GM12878 (cell line): ENCODE measurements around the gene SLC35F3. TPM values are rescaled to one million over a fixed set of nuclear protein-coding genes. Genes with fewer than 3 reads are reported as not detected.

Experiments
- ATAC-seq: fragments of 200-7000 bp; cut with Tn5 transposase; 3 replicates; pipeline ENCODE4 v1.9.1; 2020; ENCODE audit warnings: mild to moderate bottlenecking, moderate library complexity
- BruUV-seq: library from RNA; stranded (reverse); fragments of 400-500 nt; replicated peaks from 2 replicates; lab custom pipeline; 2021; lab: Mats Ljungman, UMichigan
- CTCF ChIA-PET: fragments of 300-600 bp; sonication (Branson Sonifier 250); formaldehyde crosslinking; extraction: SDS; loops from one replicate; lab custom pipeline; 2021; ENCODE audit warnings: inconsistent platforms; lab: Yijun Ruan, JAX
- POLR2A ChIA-PET: fragments of 350-600 bp; formaldehyde crosslinking; extraction: SDS; loops from one replicate; lab custom pipeline; 2021; ENCODE audit warnings: inconsistent platforms; lab: Charles Lee
- RAD21 ChIA-PET: fragments of 300-600 bp; sonication (Branson Sonifier 250); formaldehyde crosslinking; loops from one replicate; lab custom pipeline; 2023; ENCODE audit warnings: antibody characterized with exemption; ENCODE audit not compliant: unreplicated experiment; lab: Charles Lee
- SMC1A ChIA-PET: fragments of 300-600 bp; sonication (Branson Sonifier 250); formaldehyde crosslinking; loops from one replicate; lab custom pipeline; 2023; ENCODE audit not compliant: unreplicated experiment, uncharacterized antibody; lab: Charles Lee
- DNase-seq: peaks from one replicate; pipeline ENCODE4 v3.0.0-alpha.2; 2011; ENCODE audit warnings: low read depth, low spot score
- FAIRE-seq: peaks from 3 replicates; lab custom pipeline; 2011; peaks lifted over from hg19 to GRCh38; lab: Jason Lieb, UNC
- H2AFZ ChIP-seq: 2 replicates; pipeline ENCODE4 v1.6.0; 2011; ENCODE audit warnings: low read depth, low read length, control low read depth; ENCODE audit not compliant: control insufficient read depth
- H3K27ac ChIP-seq: 2 replicates; pipeline ENCODE4 v1.5.1; 2011; ENCODE audit warnings: control low read depth; ENCODE audit not compliant: control insufficient read depth, insufficient read depth
- H3K27me3 ChIP-seq, 2 experiments: replicated peaks in 1 of 2; 2 replicates each; pipeline versions ENCODE4 v1.6.0 to v1.6.1; 2011; ENCODE audit warnings: low read length in 1 of 2; ENCODE audit not compliant: control insufficient read depth in 2 of 2, insufficient read depth in 2 of 2
- H3K36me3 ChIP-seq, 2 experiments: 2 replicates each; pipeline ENCODE4 v1.5.1; 2011; ENCODE audit warnings: low read length in 1 of 2; ENCODE audit not compliant: control insufficient read depth in 2 of 2, insufficient read depth in 2 of 2
- H3K4me1 ChIP-seq: 2 replicates; pipeline ENCODE4 v1.6.1; 2011; ENCODE audit warnings: mild to moderate bottlenecking, low read length, moderate library complexity, mixed read lengths; ENCODE audit not compliant: control insufficient read depth, insufficient read depth
- H3K4me2 ChIP-seq: 2 replicates; pipeline ENCODE4 v1.6.0; 2011; ENCODE audit warnings: control low read depth; ENCODE audit not compliant: control insufficient read depth, insufficient read depth
- H3K4me3 ChIP-seq: fragments of 200-600 bp; sonication (generic); 2 replicates; pipeline ENCODE4 v1.5.1; 2016
- H3K79me2 ChIP-seq: 2 replicates; pipeline ENCODE4 v1.6.0; 2011; ENCODE audit warnings: low read length; ENCODE audit not compliant: control insufficient read depth, insufficient read depth
- H3K9ac ChIP-seq: 2 replicates; pipeline ENCODE4 v1.8.0; 2011; ENCODE audit warnings: low read length, control low read depth, mixed read lengths; ENCODE audit not compliant: control insufficient read depth, insufficient read depth
- H3K9me3 ChIP-seq: replicated peaks from 3 replicates; pipeline ENCODE4 v1.5.1; 2011; ENCODE audit warnings: mild to moderate bottlenecking, low read length; ENCODE audit not compliant: control insufficient read depth, insufficient read depth
- H4K20me1 ChIP-seq: 2 replicates; pipeline ENCODE4 v1.6.0; 2011; ENCODE audit not compliant: control insufficient read depth, insufficient read depth
- ATF3 ChIP-seq: IDR thresholded peaks from 2 replicates; pipeline ENCODE4 v1.6.1; 2011; ENCODE audit warnings: low read depth, mild to moderate bottlenecking, low read length, moderate library complexity, borderline replicate concordance; ENCODE audit errors: extremely low read depth
- BACH1 ChIP-seq: fragments of 450-650 bp; IDR thresholded peaks from 2 replicates; pipeline ENCODE4 v1.6.1; 2017; ENCODE audit warnings: mild to moderate bottlenecking, borderline replicate concordance
- CBFB ChIP-seq: IDR thresholded peaks from 2 replicates; pipeline ENCODE4 v1.6.1; 2016; ENCODE audit warnings: antibody characterized with exemption, low read depth
- CBX3 ChIP-seq: fragments of 200-600 bp; sonication (generic); IDR thresholded peaks from 2 replicates; pipeline ENCODE4 v1.6.1; 2016; ENCODE audit warnings: low read depth, borderline replicate concordance
- CEBPZ ChIP-seq: fragments of 150-350 bp; IDR thresholded peaks from 2 replicates; pipeline ENCODE4 v1.6.1; 2016; ENCODE audit warnings: low read depth, low read length
- EP300 ChIP-seq, 2 experiments: fragments of 150-350 bp in 1 of 2; IDR thresholded peaks; 2 replicates each; pipeline ENCODE4 v1.6.1; 2011 to 2012; ENCODE audit warnings: low read depth in 2 of 2, low read length in 2 of 2, borderline replicate concordance in 1 of 2, improper control_type of control experiment in 1 of 2, inconsistent platforms in 1 of 2; ENCODE audit not compliant: control insufficient read depth in 1 of 2
- FOXM1 ChIP-seq: IDR thresholded peaks from 2 replicates; pipeline ENCODE4 v1.6.1; 2012; ENCODE audit warnings: low read depth, mild to moderate bottlenecking, inconsistent platforms, low read length, moderate library complexity
- MEF2B ChIP-seq: fragments of 450-650 bp; IDR thresholded peaks from 2 replicates; pipeline ENCODE4 v1.6.1; 2018; ENCODE audit warnings: mild to moderate bottlenecking, moderate library complexity; ENCODE audit not compliant: partially characterized antibody, poor library complexity, severe bottlenecking
- MTA3 ChIP-seq: IDR thresholded peaks from 2 replicates; pipeline ENCODE4 v1.6.1; 2012; ENCODE audit warnings: low read length, inconsistent platforms, borderline replicate concordance
- MYC ChIP-seq: IDR thresholded peaks from 2 replicates; pipeline ENCODE4 v1.6.1; 2011; ENCODE audit warnings: mild to moderate bottlenecking, low read length, moderate library complexity, inconsistent platforms; ENCODE audit not compliant: insufficient read depth, insufficient replicate concordance, insufficient read length, severe bottlenecking
- NR2F1 ChIP-seq: fragments of 450-650 bp; conservative IDR thresholded peaks from 2 replicates; pipeline ENCODE4 v1.6.1; 2017; ENCODE audit warnings: mild to moderate bottlenecking
- PKNOX1 ChIP-seq: fragments of 450-650 bp; IDR thresholded peaks from 2 replicates; pipeline ENCODE4 v1.6.1; 2016; ENCODE audit warnings: mild to moderate bottlenecking
- SIX5 ChIP-seq: IDR thresholded peaks from 2 replicates; pipeline ENCODE4 v1.6.1; 2011; ENCODE audit warnings: mild to moderate bottlenecking, low read depth, low read length, moderate library complexity; ENCODE audit not compliant: severe bottlenecking
- TCF3 ChIP-seq: IDR thresholded peaks from 2 replicates; pipeline ENCODE4 v1.6.1; 2012; ENCODE audit warnings: low read depth, mild to moderate bottlenecking, low read length, borderline replicate concordance; ENCODE audit not compliant: insufficient read depth
- YBX1 ChIP-seq: fragments of 450-650 bp; IDR thresholded peaks from 2 replicates; pipeline ENCODE4 v1.6.1; 2016; ENCODE audit warnings: antibody characterized with exemption
- WGBS: methylation state at CpG from one replicate; pipeline ENCODE4 v1.1.6; 2016; ENCODE audit warnings: low lambda C conversion rate; ENCODE audit not compliant: insufficient replicate concordance, insufficient coverage; ENCODE audit errors: missing lambda C conversion rate; 5-methylcytosine and 5-hydroxymethylcytosine counted together
- in situ Hi-C: fragments of 300-500 bp; cut with MboI; formaldehyde crosslinking; loops from 9 replicates; pipeline ENCODE4 v1.14.3; 2018; ENCODE audit warnings: mixed read lengths
- intact Hi-C: fragments of 100-400 bp; cut with micrococcal nuclease; formaldehyde crosslinking; loops from one replicate; pipeline ENCODE4 v1.14.2; 2022; ENCODE audit not compliant: unreplicated experiment
- polyA plus RNA-seq, 11 experiments: library from polyadenylated mRNA; depleted of rRNA in 4 of 11; unstranded in 6 of 11; stranded (reverse) in 5 of 11; fragments of >200 nt; fragmentation: Nextera tagmentation in 4 of 11; fragmentation: Illumina TruSeq in 1 of 11; extraction: Ambion mirVana in 4 of 11; extraction: Trizol in 1 of 11; gene quantifications; 1 replicate in 1 of 11; 2 replicates in 10 of 11; pipeline versions ENCODE4 v1.2.1 to v1.2.3, GENCODE V29; 2011 to 2016; ENCODE audit warnings: inconsistent platforms in 2 of 11, missing spikeins in 2 of 11, low read depth in 1 of 11
- total RNA-seq, 4 experiments: library from RNA; depleted of rRNA in 3 of 4; stranded (reverse); fragments of >200 nt in 3 of 4; fragmentation: Illumina TruSeq in 1 of 4; extraction: Trizol in 1 of 4; gene quantifications; 2 replicates each; pipeline versions ENCODE4 v1.2.1 to v1.2.3, GENCODE V29; 2013 to 2021

SLC35F3 gene
- total and polyA plus RNA-seq, 10 of the 15 experiments (the other 5 are each of a cell fraction or from before 2014, with no cell fraction given), result 1.0 to 8.6 (median 5.7) TPM

GRCh38 chr1:233916706-233917105 is 12.2 kb downstream of the SLC35F3 start:
- WGBS, result 45% methylated on average over 5 of the region's 5 CpGs
- in situ Hi-C loops, result no loop called here
- RAD21 ChIA-PET, result no interaction called here

More at GRCh38 chr1:233916706-233917105, 12.2 kb downstream of the SLC35F3 start:
- Histone ChIP-seq H3K4me2 (no peak overlapping the region), H3K36me3 (no peaks in the 10 kb centered on the region), H3K4me3 (no peak overlapping the region), H3K9me3 (no peaks in the 10 kb centered on the region), H2AFZ (no peak overlapping the region), H3K9ac (no peak overlapping the region), H3K27ac (no peak overlapping the region), H3K27me3 (no peaks in the 10 kb centered on the region), H4K20me1 (no peaks in the 10 kb centered on the region), H3K79me2 (no peaks in the 10 kb centered on the region), H3K4me1 (no peaks in the 10 kb centered on the region)
- TF ChIP-seq BACH1 (no peak), CBX3 (no peak), EP300 (IDR thresholded peaks at IDR 0.05; ENCODE audit: borderline replicate concordance in 1 of 2, control insufficient read depth in 1 of 2, low read depth in 2 of 2, low read length in 2 of 2) (no peak), YBX1 (no peak), SIX5 (no peak), ATF3 (no peak), NR2F1 (no peak), MTA3 (no peak), MYC (no peak), FOXM1 (no peak), CEBPZ (no peak), CBFB (no peak), PKNOX1 (no peak), TCF3 (no peak), MEF2B (no peak)
- FAIRE-seq (no peak), ATAC-seq (no peak), DNase-seq (no peak)
- ChIA-PET CTCF (interaction anchor here (1.2 kb wide), 1 partner anchor 115 kb away, joined by 3 read pairs; no protein-coding TSS in a partner anchor), SMC1A (interaction anchor here (1.0 kb wide), 1 partner anchor 147 kb away, joined by 4 read pairs; no protein-coding TSS in a partner anchor), POLR2A (no interaction called here)
- BruUV-seq, result no TSS peak
- intact Hi-C loops, result no loop called here
